ENCODE results near the gene XXYLT1. TPM values are rescaled to one million over a fixed set of nuclear protein-coding genes. Genes with fewer than 3 reads are reported as not detected.

Gene XXYLT1
- total RNA-seq, 1 experiment from 2014 or later, result 23.4 TPM

DNA sequence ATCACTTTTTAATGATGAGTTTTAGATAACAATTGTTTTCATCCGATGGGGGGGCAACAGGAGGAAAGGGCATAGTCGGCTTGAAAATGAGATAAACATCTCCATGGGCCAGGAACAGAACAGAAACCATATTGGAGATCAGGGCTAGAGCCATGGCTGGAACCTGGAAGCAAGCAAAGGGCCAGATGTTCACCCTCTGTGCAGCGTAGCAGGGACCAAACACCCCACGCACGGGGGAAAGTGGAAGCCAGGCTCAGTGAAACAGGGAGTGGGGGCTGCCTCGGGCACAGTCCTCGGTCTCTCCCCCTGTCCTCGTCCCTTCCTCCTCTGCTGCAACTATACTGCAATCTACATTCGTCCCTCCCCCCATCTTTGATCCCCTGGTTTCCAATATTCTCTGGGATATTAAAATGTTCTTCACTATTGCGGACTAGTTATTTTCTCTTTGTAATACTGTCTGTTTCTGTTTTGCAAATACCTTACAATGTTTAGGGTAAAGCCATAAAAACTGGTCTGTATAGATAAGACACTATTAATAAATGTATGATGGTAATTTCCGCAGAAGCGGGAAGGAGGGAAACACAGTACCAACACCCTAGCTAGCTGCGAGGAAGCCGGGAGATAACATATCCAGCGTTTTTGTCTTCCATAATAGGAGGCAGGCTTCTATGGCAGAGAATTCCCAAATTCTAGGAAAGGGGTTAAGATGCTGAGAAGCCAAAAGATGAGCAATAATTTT, 121.5 kb downstream of the XXYLT1 start:
- Mint-ChIP-seq H3K27me3 (ENCODE audit: low read depth) (no peaks in the 10 kb centered on the region), H3K27ac (no peak overlapping the region), H3K9me3 (no peaks in the 10 kb centered on the region), H3K4me1 (peaks cover 52% of the 10 kb centered on the region), H3K36me3 (no peaks in the 10 kb centered on the region), H3K4me3 (no peak overlapping the region)
- CTCF ChIA-PET, result interaction anchor here (1.0 to 1.3 kb wide), 2 partner anchors 46 to 122 kb away, joined by 3 to 4 read pairs; partner anchors contain the start of gene XXYLT1
- TF ChIP-seq SOX15 (CRISPR knock-in tag; IDR thresholded peaks at IDR 0.05) (no peak), NFE2L1 (CRISPR knock-in tag; IDR thresholded peaks at IDR 0.05) (no peak), RORB (CRISPR knock-in tag; IDR thresholded peaks at IDR 0.05) (no peak), NR2C2 (CRISPR knock-in tag; IDR thresholded peaks at IDR 0.05) (no peak), ZNF121 (CRISPR knock-in tag; IDR thresholded peaks at IDR 0.05) (no peak), ESRRA (CRISPR knock-in tag; IDR thresholded peaks at IDR 0.05; ENCODE audit: borderline replicate concordance) (no peak), ZNF232 (CRISPR knock-in tag; IDR thresholded peaks at IDR 0.05) (no peak), OVOL2 (CRISPR knock-in tag; IDR thresholded peaks at IDR 0.05; ENCODE audit: borderline replicate concordance) (no peak), EMX1 (CRISPR knock-in tag; IDR thresholded peaks at IDR 0.05) (no peak), ZNF396 (CRISPR knock-in tag; IDR thresholded peaks at IDR 0.05; ENCODE audit: borderline replicate concordance) (no peak)
- TF ChIP-seq, protein P1, sequence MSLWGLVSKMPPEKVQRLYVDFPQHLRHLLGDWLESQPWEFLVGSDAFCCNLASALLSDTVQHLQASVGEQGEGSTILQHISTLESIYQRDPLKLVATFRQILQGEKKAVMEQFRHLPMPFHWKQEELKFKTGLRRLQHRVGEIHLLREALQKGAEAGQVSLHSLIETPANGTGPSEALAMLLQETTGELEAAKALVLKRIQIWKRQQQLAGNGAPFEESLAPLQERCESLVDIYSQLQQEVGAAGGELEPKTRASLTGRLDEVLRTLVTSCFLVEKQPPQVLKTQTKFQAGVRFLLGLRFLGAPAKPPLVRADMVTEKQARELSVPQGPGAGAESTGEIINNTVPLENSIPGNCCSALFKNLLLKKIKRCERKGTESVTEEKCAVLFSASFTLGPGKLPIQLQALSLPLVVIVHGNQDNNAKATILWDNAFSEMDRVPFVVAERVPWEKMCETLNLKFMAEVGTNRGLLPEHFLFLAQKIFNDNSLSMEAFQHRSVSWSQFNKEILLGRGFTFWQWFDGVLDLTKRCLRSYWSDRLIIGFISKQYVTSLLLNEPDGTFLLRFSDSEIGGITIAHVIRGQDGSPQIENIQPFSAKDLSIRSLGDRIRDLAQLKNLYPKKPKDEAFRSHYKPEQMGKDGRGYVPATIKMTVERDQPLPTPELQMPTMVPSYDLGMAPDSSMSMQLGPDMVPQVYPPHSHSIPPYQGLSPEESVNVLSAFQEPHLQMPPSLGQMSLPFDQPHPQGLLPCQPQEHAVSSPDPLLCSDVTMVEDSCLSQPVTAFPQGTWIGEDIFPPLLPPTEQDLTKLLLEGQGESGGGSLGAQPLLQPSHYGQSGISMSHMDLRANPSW (CRISPR knock-in tag; conservative IDR thresholded peaks at IDR 0.05; ENCODE audit: low read depth), result no peak
- TF ChIP-seq, protein P2, sequence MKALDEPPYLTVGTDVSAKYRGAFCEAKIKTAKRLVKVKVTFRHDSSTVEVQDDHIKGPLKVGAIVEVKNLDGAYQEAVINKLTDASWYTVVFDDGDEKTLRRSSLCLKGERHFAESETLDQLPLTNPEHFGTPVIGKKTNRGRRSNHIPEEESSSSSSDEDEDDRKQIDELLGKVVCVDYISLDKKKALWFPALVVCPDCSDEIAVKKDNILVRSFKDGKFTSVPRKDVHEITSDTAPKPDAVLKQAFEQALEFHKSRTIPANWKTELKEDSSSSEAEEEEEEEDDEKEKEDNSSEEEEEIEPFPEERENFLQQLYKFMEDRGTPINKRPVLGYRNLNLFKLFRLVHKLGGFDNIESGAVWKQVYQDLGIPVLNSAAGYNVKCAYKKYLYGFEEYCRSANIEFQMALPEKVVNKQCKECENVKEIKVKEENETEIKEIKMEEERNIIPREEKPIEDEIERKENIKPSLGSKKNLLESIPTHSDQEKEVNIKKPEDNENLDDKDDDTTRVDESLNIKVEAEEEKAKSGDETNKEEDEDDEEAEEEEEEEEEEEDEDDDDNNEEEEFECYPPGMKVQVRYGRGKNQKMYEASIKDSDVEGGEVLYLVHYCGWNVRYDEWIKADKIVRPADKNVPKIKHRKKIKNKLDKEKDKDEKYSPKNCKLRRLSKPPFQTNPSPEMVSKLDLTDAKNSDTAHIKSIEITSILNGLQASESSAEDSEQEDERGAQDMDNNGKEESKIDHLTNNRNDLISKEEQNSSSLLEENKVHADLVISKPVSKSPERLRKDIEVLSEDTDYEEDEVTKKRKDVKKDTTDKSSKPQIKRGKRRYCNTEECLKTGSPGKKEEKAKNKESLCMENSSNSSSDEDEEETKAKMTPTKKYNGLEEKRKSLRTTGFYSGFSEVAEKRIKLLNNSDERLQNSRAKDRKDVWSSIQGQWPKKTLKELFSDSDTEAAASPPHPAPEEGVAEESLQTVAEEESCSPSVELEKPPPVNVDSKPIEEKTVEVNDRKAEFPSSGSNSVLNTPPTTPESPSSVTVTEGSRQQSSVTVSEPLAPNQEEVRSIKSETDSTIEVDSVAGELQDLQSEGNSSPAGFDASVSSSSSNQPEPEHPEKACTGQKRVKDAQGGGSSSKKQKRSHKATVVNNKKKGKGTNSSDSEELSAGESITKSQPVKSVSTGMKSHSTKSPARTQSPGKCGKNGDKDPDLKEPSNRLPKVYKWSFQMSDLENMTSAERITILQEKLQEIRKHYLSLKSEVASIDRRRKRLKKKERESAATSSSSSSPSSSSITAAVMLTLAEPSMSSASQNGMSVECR (CRISPR knock-in tag; IDR thresholded peaks at IDR 0.05; ENCODE audit: borderline replicate concordance), result no peak
- TF ChIP-seq, protein P3, sequence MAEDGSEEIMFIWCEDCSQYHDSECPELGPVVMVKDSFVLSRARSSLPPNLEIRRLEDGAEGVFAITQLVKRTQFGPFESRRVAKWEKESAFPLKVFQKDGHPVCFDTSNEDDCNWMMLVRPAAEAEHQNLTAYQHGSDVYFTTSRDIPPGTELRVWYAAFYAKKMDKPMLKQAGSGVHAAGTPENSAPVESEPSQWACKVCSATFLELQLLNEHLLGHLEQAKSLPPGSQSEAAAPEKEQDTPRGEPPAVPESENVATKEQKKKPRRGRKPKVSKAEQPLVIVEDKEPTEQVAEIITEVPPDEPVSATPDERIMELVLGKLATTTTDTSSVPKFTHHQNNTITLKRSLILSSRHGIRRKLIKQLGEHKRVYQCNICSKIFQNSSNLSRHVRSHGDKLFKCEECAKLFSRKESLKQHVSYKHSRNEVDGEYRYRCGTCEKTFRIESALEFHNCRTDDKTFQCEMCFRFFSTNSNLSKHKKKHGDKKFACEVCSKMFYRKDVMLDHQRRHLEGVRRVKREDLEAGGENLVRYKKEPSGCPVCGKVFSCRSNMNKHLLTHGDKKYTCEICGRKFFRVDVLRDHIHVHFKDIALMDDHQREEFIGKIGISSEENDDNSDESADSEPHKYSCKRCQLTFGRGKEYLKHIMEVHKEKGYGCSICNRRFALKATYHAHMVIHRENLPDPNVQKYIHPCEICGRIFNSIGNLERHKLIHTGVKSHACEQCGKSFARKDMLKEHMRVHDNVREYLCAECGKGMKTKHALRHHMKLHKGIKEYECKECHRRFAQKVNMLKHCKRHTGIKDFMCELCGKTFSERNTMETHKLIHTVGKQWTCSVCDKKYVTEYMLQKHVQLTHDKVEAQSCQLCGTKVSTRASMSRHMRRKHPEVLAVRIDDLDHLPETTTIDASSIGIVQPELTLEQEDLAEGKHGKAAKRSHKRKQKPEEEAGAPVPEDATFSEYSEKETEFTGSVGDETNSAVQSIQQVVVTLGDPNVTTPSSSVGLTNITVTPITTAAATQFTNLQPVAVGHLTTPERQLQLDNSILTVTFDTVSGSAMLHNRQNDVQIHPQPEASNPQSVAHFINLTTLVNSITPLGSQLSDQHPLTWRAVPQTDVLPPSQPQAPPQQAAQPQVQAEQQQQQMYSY (CRISPR knock-in tag; IDR thresholded peaks at IDR 0.05), result no peak
- TF ChIP-seq, protein P4, sequence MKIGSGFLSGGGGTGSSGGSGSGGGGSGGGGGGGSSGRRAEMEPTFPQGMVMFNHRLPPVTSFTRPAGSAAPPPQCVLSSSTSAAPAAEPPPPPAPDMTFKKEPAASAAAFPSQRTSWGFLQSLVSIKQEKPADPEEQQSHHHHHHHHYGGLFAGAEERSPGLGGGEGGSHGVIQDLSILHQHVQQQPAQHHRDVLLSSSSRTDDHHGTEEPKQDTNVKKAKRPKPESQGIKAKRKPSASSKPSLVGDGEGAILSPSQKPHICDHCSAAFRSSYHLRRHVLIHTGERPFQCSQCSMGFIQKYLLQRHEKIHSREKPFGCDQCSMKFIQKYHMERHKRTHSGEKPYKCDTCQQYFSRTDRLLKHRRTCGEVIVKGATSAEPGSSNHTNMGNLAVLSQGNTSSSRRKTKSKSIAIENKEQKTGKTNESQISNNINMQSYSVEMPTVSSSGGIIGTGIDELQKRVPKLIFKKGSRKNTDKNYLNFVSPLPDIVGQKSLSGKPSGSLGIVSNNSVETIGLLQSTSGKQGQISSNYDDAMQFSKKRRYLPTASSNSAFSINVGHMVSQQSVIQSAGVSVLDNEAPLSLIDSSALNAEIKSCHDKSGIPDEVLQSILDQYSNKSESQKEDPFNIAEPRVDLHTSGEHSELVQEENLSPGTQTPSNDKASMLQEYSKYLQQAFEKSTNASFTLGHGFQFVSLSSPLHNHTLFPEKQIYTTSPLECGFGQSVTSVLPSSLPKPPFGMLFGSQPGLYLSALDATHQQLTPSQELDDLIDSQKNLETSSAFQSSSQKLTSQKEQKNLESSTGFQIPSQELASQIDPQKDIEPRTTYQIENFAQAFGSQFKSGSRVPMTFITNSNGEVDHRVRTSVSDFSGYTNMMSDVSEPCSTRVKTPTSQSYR (CRISPR knock-in tag; IDR thresholded peaks at IDR 0.05), result no peak
- TF ChIP-seq, protein P5, sequence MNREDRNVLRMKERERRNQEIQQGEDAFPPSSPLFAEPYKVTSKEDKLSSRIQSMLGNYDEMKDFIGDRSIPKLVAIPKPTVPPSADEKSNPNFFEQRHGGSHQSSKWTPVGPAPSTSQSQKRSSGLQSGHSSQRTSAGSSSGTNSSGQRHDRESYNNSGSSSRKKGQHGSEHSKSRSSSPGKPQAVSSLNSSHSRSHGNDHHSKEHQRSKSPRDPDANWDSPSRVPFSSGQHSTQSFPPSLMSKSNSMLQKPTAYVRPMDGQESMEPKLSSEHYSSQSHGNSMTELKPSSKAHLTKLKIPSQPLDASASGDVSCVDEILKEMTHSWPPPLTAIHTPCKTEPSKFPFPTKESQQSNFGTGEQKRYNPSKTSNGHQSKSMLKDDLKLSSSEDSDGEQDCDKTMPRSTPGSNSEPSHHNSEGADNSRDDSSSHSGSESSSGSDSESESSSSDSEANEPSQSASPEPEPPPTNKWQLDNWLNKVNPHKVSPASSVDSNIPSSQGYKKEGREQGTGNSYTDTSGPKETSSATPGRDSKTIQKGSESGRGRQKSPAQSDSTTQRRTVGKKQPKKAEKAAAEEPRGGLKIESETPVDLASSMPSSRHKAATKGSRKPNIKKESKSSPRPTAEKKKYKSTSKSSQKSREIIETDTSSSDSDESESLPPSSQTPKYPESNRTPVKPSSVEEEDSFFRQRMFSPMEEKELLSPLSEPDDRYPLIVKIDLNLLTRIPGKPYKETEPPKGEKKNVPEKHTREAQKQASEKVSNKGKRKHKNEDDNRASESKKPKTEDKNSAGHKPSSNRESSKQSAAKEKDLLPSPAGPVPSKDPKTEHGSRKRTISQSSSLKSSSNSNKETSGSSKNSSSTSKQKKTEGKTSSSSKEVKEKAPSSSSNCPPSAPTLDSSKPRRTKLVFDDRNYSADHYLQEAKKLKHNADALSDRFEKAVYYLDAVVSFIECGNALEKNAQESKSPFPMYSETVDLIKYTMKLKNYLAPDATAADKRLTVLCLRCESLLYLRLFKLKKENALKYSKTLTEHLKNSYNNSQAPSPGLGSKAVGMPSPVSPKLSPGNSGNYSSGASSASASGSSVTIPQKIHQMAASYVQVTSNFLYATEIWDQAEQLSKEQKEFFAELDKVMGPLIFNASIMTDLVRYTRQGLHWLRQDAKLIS (CRISPR knock-in tag; IDR thresholded peaks at IDR 0.05; ENCODE audit: borderline replicate concordance), result no peak
- TF ChIP-seq, protein P6, sequence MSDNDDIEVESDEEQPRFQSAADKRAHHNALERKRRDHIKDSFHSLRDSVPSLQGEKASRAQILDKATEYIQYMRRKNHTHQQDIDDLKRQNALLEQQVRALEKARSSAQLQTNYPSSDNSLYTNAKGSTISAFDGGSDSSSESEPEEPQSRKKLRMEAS (CRISPR knock-in tag; IDR thresholded peaks at IDR 0.05), result no peak
- no peak for ATAC-seq
- no peak for DNase-seq (ENCODE audit: low spot score)
- POLR2A ChIA-PET, result no interaction called here

All from WTC11 (cell line).